ENCODE measurements around the gene RABEP1. TPM values are rescaled to one million over a fixed set of nuclear protein-coding genes. Genes with fewer than 3 reads are reported as not detected.
"Not testable (repeated sequence)": the region's sequence is repeated elsewhere in the genome, so short reads cannot be mapped to it uniquely, and the experiment has no call there.

Gene RABEP1, protein sequence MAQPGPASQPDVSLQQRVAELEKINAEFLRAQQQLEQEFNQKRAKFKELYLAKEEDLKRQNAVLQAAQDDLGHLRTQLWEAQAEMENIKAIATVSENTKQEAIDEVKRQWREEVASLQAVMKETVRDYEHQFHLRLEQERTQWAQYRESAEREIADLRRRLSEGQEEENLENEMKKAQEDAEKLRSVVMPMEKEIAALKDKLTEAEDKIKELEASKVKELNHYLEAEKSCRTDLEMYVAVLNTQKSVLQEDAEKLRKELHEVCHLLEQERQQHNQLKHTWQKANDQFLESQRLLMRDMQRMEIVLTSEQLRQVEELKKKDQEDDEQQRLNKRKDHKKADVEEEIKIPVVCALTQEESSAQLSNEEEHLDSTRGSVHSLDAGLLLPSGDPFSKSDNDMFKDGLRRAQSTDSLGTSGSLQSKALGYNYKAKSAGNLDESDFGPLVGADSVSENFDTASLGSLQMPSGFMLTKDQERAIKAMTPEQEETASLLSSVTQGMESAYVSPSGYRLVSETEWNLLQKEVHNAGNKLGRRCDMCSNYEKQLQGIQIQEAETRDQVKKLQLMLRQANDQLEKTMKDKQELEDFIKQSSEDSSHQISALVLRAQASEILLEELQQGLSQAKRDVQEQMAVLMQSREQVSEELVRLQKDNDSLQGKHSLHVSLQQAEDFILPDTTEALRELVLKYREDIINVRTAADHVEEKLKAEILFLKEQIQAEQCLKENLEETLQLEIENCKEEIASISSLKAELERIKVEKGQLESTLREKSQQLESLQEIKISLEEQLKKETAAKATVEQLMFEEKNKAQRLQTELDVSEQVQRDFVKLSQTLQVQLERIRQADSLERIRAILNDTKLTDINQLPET
- 10 to 100 TPM; 55.4 to 94.8 (median 87.2) TPM for total RNA-seq

DNA sequence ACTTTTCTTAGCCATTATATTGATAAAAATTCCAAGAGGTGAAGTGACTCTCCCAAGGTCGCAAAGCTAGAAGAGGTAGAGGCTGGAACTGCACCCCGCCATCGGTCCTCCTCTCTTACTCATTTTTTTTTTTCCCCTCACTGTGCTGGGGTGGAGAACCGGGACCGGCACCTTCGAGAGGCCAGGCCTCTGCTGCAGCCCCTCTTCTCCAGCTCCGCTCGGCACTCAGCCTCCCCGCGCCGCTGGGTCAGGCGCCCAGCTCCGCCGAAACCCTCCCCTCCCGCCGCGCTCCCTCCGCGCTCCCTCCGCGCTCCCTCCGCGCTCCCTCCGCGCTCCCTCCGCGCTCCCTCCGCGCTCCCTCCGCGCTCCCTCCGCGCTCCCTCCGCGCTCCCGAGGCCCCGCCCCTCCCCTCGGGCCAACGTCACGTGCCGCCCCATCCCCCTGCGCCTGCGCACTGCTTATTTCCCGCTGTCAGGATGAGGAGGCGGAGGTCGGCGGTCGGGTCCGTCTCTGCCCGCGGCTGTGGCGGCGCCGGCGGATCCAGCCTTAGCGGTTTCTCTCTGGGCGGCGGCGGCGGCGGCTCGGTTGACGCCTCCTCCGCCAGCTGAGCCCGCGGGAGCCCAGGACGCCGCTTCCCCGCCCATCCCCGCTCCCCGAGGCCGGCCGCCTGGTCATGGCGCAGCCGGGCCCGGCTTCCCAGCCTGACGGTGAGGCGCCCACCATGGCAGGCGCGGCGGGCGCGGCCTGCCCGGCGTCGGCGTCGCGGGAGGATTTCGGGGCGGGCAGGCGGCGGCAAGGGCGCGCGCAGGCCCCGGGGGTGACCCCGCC, at the start of gene RABEP1:
Gene RABEP1 (plus strand): TSS at position 471 of the 828 bp plus-strand sequence. CDS start 203 bp downstream, at position 674.
- H3K27ac ChIP-seq: peak within 1 kb of the TSS; percentile 93 to 98 (median 97)
- DNase-seq: peak; percentile 85 to 88
- intact Hi-C loops (cut with DNase I; ENCODE audit: low total_unique reads): loop anchor here (5.0 kb wide), 2 partner anchors 90 kb away; partner anchors contain the start of gene ZNF594
- peak; percentile 90 to 91 for ATAC-seq
- peaks cover 27 to 36% of the 10 kb centered on the region in 2 donors for H3K4me1 ChIP-seq
- no peaks in the 10 kb centered on the region for H3K36me3 ChIP-seq
- in situ Hi-C loops (cut with MboI; ENCODE audit: low sequenced_read_pairs in 4 of 4): no loop called here
- peak; percentile 96 to 97 for TF ChIP-seq POLR2A (IDR thresholded peaks at IDR 0.05)
- TF ChIP-seq, protein P1, sequence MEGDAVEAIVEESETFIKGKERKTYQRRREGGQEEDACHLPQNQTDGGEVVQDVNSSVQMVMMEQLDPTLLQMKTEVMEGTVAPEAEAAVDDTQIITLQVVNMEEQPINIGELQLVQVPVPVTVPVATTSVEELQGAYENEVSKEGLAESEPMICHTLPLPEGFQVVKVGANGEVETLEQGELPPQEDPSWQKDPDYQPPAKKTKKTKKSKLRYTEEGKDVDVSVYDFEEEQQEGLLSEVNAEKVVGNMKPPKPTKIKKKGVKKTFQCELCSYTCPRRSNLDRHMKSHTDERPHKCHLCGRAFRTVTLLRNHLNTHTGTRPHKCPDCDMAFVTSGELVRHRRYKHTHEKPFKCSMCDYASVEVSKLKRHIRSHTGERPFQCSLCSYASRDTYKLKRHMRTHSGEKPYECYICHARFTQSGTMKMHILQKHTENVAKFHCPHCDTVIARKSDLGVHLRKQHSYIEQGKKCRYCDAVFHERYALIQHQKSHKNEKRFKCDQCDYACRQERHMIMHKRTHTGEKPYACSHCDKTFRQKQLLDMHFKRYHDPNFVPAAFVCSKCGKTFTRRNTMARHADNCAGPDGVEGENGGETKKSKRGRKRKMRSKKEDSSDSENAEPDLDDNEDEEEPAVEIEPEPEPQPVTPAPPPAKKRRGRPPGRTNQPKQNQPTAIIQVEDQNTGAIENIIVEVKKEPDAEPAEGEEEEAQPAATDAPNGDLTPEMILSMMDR (IDR thresholded peaks at IDR 0.05 in 4 of 5, conservative IDR thresholded peaks at IDR 0.05 in 1 of 5): peak; percentile 7 to 53 (median 32)
- H3K9me3 ChIP-seq: no peaks in the 10 kb centered on the region
- no peaks in the 10 kb centered on the region for H3K27me3 ChIP-seq
- peak within 1 kb of the TSS; percentile 72 to 82 (median 76) for H3K4me3 ChIP-seq

DNA sequence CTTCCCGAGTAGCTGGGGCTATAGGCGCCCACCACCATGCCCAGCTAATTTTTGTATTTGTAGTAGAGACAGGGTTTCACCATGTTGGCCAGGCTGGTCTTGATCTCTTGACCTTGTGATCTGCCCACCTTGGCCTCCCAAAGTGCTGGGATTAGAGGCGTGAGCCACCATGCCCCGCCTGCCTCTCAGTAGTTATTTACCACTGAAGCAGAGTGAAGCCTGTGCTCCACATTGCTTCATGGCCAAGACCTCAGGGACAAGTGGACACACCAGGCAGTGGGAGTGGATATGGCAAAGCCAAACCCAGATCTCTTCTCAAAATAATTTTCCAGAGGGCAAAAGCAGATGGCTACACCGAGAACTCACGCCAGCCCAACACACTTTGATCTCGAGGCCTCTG, 48.6 kb upstream of the RABEP1 start:
- H3K4me3 ChIP-seq; ATAC-seq; H3K9me3 ChIP-seq; H3K36me3 ChIP-seq; H3K27me3 ChIP-seq; intact Hi-C loops (cut with DNase I; ENCODE audit: low total_unique reads); H3K4me1 ChIP-seq; DNase-seq; H3K27ac ChIP-seq: not testable (repeated sequence)
- in situ Hi-C loops (cut with MboI; ENCODE audit: low sequenced_read_pairs in 4 of 4): loop anchor here in 2 of 4 donors (25.0 kb wide), 2 partner anchors 204 to 1204 kb away; partner anchors contain the start of genes AIPL1 (in 1 of the 2), C1QBP (in 1 of the 2) and PIMREG (in 1 of the 2)

DNA sequence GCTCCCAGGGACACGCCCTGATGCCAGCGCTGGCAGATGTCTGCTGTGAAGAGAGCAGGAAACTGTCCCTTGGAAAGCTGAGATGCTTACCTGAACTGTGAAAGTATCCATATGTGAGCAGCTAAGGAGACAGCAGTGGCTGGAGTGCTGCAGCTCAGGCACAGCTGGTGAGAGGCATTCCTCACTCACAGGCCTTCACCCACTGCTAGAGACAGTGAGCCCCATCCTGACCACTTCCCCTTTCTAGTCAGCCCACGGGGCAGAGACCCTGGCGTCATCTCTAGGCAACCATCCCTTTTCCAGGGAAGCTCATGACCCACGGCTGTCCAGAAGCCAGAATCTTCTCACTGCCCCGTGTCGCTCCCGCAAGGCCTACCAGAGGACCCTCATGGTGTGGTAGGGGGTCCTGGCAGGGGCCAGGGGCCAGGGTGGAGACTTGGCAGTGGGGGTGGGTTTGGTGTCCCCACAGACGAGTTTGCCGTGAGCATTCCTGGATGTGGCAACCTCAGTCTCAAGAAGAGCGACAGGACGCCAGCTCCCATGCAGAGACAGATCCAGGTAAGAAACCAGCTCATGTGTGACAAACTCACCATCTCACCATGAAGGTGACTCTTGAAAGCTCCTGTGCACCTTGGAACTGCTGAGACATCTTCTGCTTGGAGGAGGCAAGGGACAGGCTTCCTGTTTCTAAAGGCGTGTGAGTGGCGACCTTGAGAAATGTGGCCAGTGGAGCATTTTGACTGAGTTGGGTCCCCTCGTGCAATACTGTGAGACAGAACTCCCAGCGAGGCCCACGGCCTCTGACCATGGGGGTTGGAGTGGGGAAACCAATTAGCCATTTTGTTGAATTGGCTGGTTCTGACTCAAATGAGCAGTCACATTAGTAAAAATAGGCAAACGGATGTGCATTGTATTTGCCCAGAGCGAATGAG, 47.2 kb upstream of the RABEP1 start, which contains the start of gene SCIMP:
Gene SCIMP (minus strand): TSS at position 216 of the 932 bp plus-strand sequence. CDS start 105 bp downstream, at position 111.
- H3K27ac ChIP-seq: no peak within 1 kb of the TSS
- intact Hi-C loops (cut with DNase I; ENCODE audit: low total_unique reads) (no loop called here), in situ Hi-C loops (cut with MboI; ENCODE audit: low sequenced_read_pairs in 4 of 4) (loop anchor here in 2 of 4 donors (25.0 kb wide), 2 partner anchors 202 to 1202 kb away; partner anchors contain the start of genes AIPL1 (in 1 of the 2), C1QBP (in 1 of the 2) and PIMREG (in 1 of the 2))
- ATAC-seq (no peak), DNase-seq (peak; percentile 17 to 32)
- H3K4me1 ChIP-seq: no peaks in the 10 kb centered on the region
- no peaks in the 10 kb centered on the region for H3K9me3 ChIP-seq
- no peaks in the 10 kb centered on the region for H3K36me3 ChIP-seq
- H3K4me3 ChIP-seq: no peak within 1 kb of the TSS
- peak in 1 of 2 donors; percentile 29 for TF ChIP-seq POLR2A (IDR thresholded peaks at IDR 0.05)
- TF ChIP-seq, protein P1 (IDR thresholded peaks at IDR 0.05 in 4 of 5, conservative IDR thresholded peaks at IDR 0.05 in 1 of 5): no peak
- H3K27me3 ChIP-seq: no peaks in the 10 kb centered on the region

DNA sequence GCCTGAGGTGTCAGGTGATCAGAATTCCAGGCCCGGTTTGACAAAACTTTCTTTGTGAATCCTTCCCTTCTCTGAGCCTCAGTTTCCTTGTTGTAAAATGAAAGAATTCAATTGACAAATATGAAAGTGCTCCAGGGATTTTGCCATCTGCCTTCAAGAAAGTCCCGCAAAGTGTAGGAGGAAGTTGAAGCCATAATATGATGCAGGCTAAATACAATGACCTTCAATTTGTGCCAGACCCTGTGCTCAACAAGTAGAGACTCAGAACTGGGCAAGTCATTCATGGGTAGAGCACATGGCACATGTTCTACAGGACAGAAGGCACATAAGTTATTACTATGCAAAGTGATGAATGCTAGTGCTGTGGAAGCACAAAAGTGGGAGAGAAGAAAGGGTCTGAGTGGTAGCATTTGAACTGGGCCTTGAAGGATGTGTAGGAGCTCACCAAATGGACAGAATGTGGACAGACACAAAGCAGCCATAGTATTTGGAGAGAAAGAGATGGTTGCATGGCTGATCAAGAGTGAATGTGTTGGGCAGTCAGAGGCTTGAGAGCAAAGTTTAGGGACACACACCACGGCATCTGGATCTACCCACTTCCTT, 45.0 kb upstream of the RABEP1 start:
- Histone ChIP-seq H3K4me1 (no peaks in the 10 kb centered on the region), H3K36me3 (no peaks in the 10 kb centered on the region), H3K27ac (no peak overlapping the region), H3K27me3 (no peaks in the 10 kb centered on the region), H3K9me3 (no peaks in the 10 kb centered on the region), H3K4me3 (no peak overlapping the region)
- TF ChIP-seq POLR2A (IDR thresholded peaks at IDR 0.05): no peak
- TF ChIP-seq, protein P1 (IDR thresholded peaks at IDR 0.05 in 4 of 5, conservative IDR thresholded peaks at IDR 0.05 in 1 of 5): no peak
- intact Hi-C loops (cut with DNase I; ENCODE audit: low total_unique reads): no loop called here
- ATAC-seq (no peak), DNase-seq (no peak)
- in situ Hi-C loops (cut with MboI; ENCODE audit: low sequenced_read_pairs in 4 of 4): loop anchor here in 2 of 4 donors (25.0 kb wide), 2 partner anchors 200 to 1200 kb away; partner anchors contain the start of genes AIPL1 (in 1 of the 2), C1QBP (in 1 of the 2) and PIMREG (in 1 of the 2)

All from gastrocnemius medialis (tissue), 4 donors.